ENCODE measurements around the gene GUK1. TPM values are rescaled to one million over a fixed set of nuclear protein-coding genes. Genes with fewer than 3 reads are reported as not detected.

The GUK1 gene
- polyA plus RNA-seq, 3 donors: 262 to 391 (median 316) TPM

DNA sequence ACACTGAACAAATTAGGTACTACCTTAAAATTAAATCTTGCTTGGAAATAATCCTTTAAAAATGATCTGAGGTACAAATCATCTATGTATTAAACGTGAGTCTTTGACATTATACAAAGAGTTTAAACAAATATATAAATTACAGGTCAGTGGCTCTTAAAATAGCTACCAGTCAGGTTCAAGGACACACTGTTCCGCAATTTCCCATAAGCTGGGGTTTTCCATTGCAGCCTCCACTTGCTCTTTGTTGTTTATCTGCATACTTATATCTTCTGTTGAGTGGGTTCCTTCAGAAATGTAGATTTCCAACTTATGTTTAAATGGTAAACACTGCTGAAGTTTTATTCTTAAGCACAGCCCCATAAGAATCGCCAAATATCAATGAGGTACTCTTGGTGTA is 25.3 kb upstream of the GUK1 start:
- Mint-ChIP-seq H3K4me1 (peaks cover 16% of the 10 kb centered on the region), H3K4me3 (no peak overlapping the region), H3K9me3 (peaks cover 6 to 30% (median 14%) of the 10 kb centered on the region in 7 donors), H3K36me3 (no peaks in the 10 kb centered on the region), H3K27me3 (ENCODE audit: low read depth in 3 of 3) (peaks cover 0 to 1% (median 0%) of the 10 kb centered on the region in 3 donors), H3K27ac (no peak overlapping the region)
- Histone ChIP-seq H4K20me1 (ENCODE audit: insufficient read depth, low read length) (no peaks in the 10 kb centered on the region), H3K27ac (ENCODE audit: low read depth in 1 of 2, low read length in 2 of 2) (no peak overlapping the region), H3K9ac (ENCODE audit: insufficient read depth, low read length, poor library complexity, severe bottlenecking) (no peak overlapping the region), H3K79me2 (ENCODE audit: insufficient read depth, low read length) (peaks cover 1% of the 10 kb centered on the region), H3K4me2 (replicated peaks; ENCODE audit: extremely low read depth, low read length, poor library complexity, severe bottlenecking) (no peak overlapping the region), H3K4me3 (replicated peaks in 1 of 3; ENCODE audit: low read depth in 2 of 3, low read length in 3 of 3) (no peak overlapping the region), H3K4me1 (ENCODE audit: control insufficient read depth in 1 of 2, insufficient read depth in 2 of 2, low read length in 2 of 2) (peaks cover 6 to 14% of the 10 kb centered on the region in 2 donors), H3K9me3 (replicated peaks in 1 of 2; ENCODE audit: control insufficient read depth in 1 of 2, insufficient read depth in 1 of 2, low read length in 2 of 2) (peaks cover 4 to 5% of the 10 kb centered on the region in 2 donors), H2AFZ (ENCODE audit: insufficient read depth, low read depth, low read length, poor library complexity, severe bottlenecking) (no peak overlapping the region), H3K36me3 (replicated peaks in 1 of 2; ENCODE audit: control insufficient read depth in 1 of 2, insufficient read depth in 2 of 2, low read length in 2 of 2) (no peaks in the 10 kb centered on the region), H3K27me3 (ENCODE audit: control insufficient read depth in 2 of 2, insufficient read depth in 2 of 2, low read length in 2 of 2) (no peaks in the 10 kb centered on the region)
- TF ChIP-seq, protein P1, sequence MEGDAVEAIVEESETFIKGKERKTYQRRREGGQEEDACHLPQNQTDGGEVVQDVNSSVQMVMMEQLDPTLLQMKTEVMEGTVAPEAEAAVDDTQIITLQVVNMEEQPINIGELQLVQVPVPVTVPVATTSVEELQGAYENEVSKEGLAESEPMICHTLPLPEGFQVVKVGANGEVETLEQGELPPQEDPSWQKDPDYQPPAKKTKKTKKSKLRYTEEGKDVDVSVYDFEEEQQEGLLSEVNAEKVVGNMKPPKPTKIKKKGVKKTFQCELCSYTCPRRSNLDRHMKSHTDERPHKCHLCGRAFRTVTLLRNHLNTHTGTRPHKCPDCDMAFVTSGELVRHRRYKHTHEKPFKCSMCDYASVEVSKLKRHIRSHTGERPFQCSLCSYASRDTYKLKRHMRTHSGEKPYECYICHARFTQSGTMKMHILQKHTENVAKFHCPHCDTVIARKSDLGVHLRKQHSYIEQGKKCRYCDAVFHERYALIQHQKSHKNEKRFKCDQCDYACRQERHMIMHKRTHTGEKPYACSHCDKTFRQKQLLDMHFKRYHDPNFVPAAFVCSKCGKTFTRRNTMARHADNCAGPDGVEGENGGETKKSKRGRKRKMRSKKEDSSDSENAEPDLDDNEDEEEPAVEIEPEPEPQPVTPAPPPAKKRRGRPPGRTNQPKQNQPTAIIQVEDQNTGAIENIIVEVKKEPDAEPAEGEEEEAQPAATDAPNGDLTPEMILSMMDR (IDR thresholded peaks at IDR 0.05): no peak
- intact Hi-C loops (cut with micrococcal nuclease): loop anchor here in 1 of 2 donors (5.0 kb wide), 1 partner anchor 342 kb away; a partner anchor contains a TSS
- DNase-seq: no peak
- no CpG with 5 or more reads among the region's 3 CpGs for WGBS (ENCODE audit: insufficient coverage)

DNA sequence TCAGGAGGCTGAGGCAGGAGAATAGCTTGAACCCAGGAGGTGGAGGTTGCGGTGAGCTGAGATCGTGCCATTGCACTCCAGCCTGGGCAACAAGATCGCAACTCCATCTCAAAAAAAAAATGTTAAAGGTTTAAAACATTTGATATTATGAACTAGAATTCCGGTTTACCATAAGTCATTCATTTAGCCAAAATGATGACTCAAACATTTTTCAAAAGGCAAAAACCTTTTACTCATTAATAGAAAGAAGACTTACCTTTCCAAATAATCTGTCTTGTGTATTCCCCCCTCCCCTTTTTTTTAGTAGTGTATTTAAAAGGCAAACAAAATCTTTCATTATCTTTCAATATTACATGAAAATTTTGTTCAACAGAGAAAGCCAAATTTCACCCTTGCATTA is 22.7 kb upstream of the GUK1 start:
- Histone ChIP-seq H3K4me2 (replicated peaks; ENCODE audit: extremely low read depth, low read length, poor library complexity, severe bottlenecking) (no peak overlapping the region), H3K27me3 (ENCODE audit: control insufficient read depth in 2 of 2, insufficient read depth in 2 of 2, low read length in 2 of 2) (no peaks in the 10 kb centered on the region), H3K4me1 (ENCODE audit: control insufficient read depth in 1 of 2, insufficient read depth in 2 of 2, low read length in 2 of 2) (peaks cover 4 to 8% of the 10 kb centered on the region in 2 donors), H3K79me2 (ENCODE audit: insufficient read depth, low read length) (no peaks in the 10 kb centered on the region), H3K36me3 (replicated peaks in 1 of 2; ENCODE audit: control insufficient read depth in 1 of 2, insufficient read depth in 2 of 2, low read length in 2 of 2) (no peaks in the 10 kb centered on the region), H3K27ac (ENCODE audit: low read depth in 1 of 2, low read length in 2 of 2) (no peak overlapping the region), H4K20me1 (ENCODE audit: insufficient read depth, low read length) (no peaks in the 10 kb centered on the region), H3K4me3 (replicated peaks in 1 of 3; ENCODE audit: low read depth in 2 of 3, low read length in 3 of 3) (no peak overlapping the region), H2AFZ (ENCODE audit: insufficient read depth, low read depth, low read length, poor library complexity, severe bottlenecking) (no peak overlapping the region), H3K9me3 (replicated peaks in 1 of 2; ENCODE audit: control insufficient read depth in 1 of 2, insufficient read depth in 1 of 2, low read length in 2 of 2) (peaks cover 4 to 5% of the 10 kb centered on the region in 2 donors), H3K9ac (ENCODE audit: insufficient read depth, low read length, poor library complexity, severe bottlenecking) (no peak overlapping the region)
- Mint-ChIP-seq H3K27me3 (ENCODE audit: low read depth in 3 of 3) (peaks cover 0 to 2% (median 1%) of the 10 kb centered on the region in 3 donors), H3K9me3 (peaks cover 6 to 27% (median 13%) of the 10 kb centered on the region in 7 donors), H3K4me3 (no peak overlapping the region), H3K27ac (no peak overlapping the region), H3K4me1 (peaks cover 8% of the 10 kb centered on the region), H3K36me3 (no peaks in the 10 kb centered on the region)
- TF ChIP-seq, protein P1 (IDR thresholded peaks at IDR 0.05): no peak
- DNase-seq: no peak
- no CpG with 5 or more reads among the region's 4 CpGs for WGBS (ENCODE audit: insufficient coverage)
- intact Hi-C loops (cut with micrococcal nuclease): no loop called here
